M059J (cell line): Measurements from ENCODE around the gene RFTN1. TPM values are rescaled to one million over a fixed set of nuclear protein-coding genes. Genes with fewer than 3 reads are reported as not detected.

ENCODE experiments used
- DNase-seq: peaks from one replicate; pipeline ENCODE4 v3.0.0-alpha.2; 2012; ENCODE audit warnings: low read depth
- total RNA-seq: library from RNA; depleted of rRNA; stranded (reverse); fragments of >200 nt; shearing (Covaris generic); gene quantifications from 2 replicates; pipeline ENCODE4 v1.2.3, GENCODE V29; 2014

The RFTN1 gene
- total RNA-seq, 1 experiment from 2014 or later = 39.3 TPM

DNA sequence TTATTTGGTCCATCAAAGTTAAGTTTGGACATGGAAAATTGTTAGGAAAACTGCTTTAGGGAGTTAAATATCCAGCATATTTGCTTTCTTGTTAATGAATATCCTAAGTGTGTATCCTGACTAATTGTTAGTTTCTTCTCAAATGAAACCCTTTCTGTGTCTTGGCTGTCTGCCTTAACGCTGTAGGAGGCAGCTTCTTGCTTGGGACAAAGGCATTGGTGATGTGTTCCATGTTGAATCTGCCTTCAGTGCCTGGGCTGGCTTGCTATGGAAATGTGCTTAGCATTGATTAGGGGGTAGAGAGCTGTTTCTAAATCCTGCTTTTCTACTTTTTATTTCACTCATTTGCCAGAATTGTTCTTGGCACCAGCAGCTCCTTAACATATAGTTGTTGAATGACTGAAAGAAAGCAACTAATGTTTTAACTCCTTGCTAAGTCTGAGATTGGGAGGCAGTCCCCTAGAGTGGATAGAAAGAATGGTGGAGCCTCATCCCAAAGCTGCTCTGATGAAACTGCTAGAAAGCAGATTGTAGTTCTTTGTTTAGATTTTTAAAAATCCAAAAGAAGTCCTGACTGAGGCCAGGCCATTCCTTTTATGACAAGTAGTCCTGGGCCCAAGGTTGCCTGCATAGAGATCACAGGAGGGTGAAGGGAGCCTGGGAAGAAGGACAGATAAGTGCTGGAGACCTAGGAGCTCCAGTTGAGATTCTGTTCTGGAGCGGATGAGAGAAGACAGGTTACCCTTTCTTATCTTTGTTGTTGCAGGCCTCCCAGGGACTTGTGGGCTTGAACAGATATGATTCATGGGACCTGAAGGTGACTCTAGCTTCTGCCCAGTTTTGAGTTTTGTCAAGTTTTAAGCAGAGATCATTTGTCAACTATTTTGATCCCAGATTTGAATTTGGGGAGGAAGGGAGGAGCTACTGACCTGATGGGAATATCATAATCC, 209.2 kb downstream of the RFTN1 start:
- DNase-seq = no peak

DNA sequence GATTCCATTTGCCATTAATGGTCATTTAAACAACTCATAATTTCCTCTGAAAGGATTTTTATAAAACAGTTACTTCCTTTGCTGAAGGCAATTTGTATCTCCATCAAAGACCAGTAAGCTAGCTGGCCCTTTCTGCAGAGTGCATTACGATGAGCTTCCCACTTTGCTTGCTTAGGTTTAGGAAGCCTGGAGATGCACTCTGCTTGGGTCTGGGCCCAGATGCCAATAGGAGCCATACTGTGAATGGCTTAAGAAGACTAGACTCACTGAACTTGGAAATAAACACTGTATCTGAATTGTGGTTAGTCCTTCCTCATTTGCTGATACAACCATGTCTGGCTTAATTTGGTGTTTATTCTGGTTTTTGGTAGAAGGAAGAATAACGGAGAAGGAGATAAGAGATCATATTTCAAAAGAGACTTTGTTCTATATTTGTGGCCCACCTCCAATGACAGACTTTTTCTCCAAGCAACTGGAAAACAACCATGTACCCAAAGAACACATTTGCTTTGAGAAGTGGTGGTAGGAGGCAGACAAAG, 210.4 kb downstream of the RFTN1 start:
- DNase-seq = no peak

DNA sequence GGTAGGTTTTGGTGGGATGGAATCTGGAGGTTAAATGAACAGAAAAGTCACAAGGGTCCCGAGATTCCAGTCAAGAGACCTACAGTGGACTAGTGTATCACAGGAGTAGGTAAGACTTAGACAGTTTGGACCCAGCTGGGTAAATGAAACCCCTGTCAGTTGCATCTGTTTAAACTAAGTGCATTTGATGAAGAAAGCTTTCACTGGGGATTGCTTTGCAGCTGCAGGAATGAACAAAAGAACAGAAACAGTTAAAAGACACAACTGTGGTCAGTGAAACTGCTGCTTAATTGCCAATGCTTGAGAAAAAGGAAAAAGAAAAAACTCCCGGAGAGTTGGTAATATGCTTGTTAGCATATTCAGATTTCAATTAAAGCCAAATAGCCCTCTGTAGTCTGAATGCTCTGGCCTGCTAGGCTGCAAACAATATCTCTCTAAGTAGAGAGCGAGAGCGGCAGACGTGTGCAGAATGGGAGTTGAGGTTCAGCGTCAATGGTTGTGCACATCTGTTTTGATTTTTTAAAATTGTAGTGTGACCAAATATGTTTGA, 211.3 kb downstream of the RFTN1 start:
- DNase-seq = no peak

DNA sequence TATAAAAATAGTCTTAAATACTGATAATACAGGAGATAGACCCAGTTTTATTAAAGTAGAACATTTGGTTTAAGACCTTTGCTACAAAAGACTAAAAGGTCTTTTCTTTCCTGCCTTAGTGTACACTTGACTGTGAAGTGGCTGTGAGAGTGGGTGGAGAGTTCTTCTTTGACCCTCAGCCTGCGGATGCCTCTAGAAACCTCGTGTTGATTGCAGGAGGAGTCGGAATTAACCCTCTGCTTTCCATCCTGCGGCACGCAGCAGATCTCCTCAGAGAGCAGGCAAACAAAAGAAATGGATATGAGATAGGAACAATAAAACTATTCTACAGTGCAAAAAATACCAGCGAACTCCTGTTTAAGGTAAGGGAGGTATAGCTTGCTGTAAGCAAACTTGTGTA, 212.0 kb downstream of the RFTN1 start:
- no peak for DNase-seq

DNA sequence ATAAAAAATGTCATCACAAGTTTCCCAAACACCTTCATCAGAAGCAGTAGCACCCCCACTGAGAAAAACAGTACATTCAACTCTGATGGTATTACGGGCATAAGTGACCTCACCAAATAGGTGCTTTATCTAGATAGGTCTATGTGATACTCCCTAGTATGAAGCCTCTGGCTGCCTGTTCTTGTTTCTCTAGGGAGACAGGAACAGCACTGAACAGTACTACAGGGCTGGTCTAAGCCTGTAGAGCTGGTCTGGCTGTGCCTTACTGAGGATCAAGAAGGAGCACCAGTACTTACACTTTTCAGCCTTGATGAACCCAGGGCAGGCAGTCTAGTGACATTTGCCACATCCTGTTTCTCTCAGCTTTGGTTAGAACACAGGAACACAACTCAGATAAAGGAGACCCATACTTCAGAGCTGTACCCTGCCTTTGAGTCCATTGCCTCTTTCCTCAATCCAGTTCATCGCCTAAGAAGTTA, 212.6 kb downstream of the RFTN1 start:
- no peak for DNase-seq

DNA sequence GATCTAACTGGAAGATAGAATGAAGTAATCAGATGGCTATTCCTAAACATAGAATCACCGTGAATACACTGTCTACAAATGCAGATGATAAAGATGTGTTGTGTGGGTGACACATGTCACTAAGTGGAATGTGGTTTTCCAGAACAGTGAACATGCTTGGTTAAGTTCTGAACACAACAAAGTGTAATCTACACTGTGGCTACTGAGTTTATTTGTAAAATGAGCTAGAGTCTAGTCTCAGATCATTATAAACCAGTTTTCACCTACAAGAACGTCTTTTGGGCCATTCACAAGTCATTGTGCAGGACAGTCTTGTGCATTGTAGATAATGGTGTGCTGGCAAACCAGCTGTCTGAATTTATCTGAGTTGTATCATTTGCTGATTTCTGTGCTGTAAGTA, 213.2 kb downstream of the RFTN1 start:
- peak; percentile 25 for DNase-seq

DNA sequence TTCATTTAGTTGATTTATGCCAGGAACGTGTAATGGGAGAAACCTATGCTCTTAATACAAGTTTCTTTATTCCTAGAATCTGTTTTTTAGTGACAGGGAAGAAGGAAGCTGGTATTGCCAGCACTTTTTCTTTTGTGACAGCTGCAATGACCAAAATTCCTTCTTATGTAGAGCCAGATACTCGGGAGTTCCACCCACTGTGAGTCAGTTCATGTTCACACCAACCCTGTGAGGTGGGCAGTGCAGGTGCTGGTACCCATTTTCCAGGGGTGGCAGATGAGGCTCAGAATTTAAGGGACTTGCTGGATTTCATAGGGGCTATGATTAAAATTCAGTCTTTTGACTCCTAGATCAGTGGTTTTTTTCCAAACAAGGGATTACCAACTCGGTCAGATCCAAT, 213.8 kb downstream of the RFTN1 start:
- DNase-seq = no peak

DNA sequence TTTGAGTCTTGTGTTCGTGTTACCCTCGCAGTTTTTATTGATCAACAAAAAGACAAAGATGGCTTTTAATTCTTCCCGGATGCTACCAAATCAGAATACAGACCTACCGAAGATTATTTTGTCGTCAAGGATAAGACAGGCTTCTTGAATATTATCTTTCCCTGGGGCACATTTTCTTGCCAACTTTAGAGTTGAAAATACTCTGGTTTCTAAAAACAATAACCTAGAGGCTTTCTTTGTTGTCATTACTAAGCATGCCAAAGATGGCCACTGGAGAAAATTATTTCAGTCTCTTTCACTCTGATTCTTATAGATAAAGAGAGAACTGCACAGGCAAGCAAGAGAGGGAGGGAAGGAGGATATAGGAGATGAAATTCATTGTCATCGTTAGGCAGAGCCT, 214.6 kb downstream of the RFTN1 start:
- DNase-seq = no peak

DNA sequence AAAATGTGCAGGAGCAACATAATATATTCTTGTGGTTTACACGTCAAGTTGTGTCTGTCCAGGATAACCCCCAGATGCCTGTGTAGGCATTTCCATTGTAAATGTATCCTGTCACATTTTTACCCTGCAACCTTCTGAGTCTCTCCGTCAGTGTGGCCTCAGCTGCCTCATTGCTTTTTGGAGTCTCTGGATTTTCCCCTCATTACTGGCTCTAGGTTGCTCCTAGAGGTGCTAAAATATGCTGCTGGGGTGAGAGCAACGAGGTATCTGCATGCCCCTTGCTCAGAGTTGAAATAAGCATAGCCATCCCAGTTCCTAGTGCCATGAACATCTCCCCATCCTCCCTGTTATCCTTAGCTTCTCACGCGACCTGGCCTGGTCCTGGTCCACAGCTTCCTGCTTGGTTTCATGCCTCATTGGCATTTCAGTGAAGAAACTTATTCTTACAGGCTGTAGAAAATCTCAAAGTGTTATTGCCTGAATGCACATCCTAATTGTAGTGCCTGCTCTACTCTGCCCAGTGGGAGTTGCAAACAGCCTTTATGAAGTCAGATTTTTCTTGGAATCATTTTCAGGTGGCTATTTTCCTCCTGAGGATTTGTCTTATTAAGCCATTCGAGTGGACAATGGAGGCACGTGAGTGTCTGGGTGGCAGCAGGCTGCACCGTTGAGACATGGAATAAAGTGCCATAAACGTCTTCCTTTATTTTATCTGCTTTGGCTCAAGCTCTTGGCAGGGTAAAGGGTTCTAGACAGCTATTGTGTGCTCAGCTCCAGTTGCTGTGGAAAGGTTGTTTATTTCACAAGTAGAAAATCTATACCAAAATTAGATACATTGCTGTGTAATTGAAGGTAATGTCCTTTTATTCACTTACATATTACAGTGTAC, 215.3 kb downstream of the RFTN1 start:
- DNase-seq = no peak

DNA sequence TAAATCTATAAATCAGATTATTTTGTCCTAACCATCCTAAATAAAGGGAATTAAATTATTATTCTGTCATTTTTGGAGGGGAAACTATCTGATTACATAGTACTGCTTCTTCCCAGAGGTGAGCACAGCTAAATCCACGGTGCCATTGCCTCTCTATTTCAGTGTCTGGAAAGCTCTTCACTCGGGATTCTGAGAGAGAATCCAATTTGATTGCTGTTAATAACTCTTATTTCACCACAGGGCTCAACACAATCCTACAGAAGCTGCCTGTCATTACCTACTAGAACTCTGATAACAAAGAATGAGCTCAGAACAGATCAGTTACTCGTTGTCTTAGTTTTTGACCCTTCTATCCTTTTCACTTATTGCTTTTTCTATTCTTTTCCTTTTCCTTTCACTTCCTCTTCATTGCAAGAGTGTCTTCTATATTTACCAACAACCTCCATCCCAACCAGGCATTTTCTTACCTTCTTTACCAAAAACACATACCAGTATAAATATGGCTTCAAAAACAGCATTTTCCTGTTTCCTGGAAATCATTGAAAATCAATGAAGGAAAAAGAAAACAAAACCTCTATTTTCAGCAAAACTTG, 218.1 kb downstream of the RFTN1 start:
- DNase-seq = no peak

DNA sequence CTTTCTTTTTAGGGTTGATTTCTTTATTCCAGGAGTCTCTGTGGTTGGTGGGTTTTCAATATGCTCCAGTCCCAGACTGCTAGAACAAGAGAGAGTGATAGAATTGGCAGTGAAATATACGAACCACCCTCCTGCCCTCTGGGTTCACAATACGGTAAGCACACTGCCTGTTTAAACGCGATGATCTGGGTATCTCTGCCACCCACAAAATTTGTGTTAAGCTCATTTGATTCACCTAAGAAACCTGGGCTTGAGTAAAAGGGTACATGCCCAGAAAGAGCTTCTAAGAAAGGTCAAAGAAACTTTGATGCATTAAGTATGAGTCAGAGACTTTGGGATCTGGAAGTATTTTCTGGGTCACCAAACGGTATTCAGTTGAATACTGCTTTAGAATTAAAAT, 218.7 kb downstream of the RFTN1 start:
- DNase-seq = peak; percentile 12

DNA sequence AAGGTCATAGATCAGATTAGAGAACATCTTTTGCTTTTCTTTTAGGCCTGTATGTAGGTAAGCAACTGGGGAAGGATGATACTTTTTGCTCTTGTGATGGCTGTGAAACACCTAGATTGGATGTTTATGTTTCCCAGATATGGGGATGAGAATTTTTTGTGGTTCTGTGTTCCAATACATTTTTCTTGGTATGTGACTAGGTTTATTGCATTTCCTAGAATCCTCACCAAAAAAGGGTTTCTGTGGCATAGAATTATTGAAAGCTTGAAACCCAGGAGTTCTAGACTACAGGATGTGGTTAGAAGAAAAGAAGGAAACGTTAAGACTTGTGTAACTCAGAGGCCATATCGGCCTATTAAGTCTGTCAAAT, 222.7 kb downstream of the RFTN1 start:
- DNase-seq = peak; percentile 20

DNA sequence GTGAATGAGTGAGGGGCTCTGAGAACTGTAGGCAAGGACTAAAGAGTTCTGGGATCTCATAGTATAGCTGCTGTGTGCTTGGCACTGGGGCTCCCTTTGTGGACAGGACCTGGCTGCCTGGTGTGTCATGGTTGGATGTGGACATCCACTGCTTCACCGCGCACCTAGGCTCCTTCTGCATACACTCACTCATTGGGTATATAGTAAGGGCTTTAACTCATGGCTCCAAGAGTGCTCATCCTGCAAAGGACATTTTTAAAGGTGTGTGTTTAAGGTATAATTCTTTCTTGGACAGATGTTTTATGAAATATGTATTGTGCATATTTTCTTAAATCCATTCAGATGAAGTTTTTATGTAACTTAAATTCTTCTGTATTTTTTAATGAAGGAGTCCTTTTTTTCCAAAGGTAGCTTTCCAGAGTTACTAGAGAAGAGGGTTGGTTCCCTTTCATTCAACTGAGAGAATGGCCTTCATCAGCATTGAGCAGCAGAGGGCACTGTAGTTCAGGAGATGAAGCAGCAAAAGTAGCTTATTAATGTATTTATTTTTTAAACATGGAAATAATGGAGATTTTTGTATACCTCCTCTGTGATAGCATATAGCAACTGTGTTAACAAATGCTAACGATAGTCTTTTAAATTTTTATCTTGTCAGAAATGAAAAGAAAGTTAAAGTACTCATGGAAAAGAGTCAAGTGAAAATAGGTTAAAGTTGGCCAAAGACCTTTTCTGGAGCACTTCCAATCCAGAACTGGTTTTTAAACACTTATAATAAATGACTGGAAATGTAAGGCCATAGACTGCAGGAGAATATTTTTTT, 223.3 kb downstream of the RFTN1 start:
- DNase-seq = peak; percentile 46

DNA sequence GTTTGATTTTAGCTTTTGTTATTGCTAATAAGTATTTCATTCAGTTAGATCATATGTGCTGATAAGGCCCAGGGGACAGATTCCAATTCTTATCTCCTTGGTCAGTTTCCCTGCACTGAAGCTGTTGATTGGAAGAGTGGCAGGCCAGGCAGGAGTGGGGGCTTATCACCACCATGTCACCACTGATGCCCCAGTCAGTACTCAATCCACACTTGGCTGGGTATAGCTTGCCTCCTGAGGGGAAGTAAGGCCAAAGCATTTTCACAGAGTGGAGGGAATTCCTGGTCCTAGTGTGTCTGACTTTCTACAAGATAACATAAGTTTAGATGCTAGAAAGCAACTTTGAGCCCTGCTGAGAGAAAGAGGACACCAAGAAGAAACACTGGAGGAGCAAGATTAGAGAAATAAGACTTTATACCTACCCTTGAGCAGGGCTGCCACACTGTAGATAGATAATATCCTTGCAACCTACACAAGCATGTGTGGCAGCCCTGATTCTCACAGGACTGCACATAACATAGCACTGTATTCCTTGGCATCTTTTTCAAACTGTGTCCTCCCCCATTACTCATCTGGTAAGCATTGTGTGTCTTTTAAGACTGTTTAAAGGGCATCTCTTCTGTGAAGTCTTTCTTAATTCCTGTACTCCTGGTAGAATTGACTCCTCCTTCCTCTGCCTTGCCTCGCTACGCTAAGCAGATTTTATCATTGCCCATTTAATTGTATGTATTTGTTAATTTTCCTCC, 224.2 kb downstream of the RFTN1 start:
- DNase-seq = no peak

DNA sequence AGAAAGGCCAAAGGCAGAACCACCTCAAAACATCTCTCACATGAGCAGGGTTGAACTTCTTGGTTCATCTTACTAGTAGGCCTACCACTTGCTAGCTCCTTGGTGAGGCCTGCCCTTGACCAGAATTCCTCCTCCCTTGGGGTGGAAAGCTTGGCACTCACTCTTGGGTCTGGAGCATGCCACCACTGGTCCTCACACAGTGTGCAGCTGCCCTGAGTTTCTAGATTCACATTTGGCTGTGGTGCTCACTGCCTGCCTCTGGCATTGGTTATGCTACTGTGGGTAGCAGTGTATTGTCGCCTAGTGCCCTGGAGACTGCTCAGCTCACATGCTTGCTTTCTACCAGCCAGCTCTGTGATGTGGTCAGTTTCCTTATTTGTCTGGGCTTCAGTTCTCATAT, 224.8 kb downstream of the RFTN1 start:
- DNase-seq = no peak

DNA sequence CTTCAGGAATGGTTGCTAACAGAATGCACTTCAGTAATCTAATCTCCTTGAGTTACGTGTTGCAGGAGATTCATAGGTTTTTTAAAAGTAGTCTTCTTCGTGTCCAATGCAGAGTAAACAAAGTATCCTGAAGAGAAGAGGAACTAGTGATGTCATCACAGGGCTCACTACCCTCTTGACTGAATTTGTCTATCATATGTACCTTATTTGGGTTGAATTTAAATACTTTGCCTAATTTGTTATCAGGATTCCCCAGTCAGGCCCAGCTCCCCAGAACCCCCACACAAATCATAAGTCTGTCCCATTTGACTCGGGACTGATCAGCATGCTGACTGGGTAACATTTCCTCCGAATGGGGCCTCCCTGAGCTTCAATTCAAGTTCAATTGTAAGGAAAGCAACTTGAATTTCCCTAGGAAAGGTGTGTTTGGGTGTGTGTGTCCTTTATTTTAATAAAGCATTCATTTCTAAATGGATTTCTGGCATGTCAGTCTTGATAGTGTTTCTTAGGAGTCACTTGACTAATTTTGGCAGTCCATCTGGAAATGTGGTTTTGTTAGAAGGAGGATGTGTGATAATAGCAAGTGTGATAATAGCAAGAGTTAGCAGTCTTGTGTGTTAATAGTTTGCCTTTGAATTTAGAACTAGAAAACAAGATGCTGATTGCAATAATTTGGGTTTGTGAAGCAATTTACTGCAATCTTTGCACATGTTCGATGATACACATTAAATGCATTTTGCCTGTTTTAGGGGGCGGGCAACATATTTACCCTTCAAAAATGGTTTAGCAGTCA, 226.6 kb downstream of the RFTN1 start:
- DNase-seq = no peak

DNA sequence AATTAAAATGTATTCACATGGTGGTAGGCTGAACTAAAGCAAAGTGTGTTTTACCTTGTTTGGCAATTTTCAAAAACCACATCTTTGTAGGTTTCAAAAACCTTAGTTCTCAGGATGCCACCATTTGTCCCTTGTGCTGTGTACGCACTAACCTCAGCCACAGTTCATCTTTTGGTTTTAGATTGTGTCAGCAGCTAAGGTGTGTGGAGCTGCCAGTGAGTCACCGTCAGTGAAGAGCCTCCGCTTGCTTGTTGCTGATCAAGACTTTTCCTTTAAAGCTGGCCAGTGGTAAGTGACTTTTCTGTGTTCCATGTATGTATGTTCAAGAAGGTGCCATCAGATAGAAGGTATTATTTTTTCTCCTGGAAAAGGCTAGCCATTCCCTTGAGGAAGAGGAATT, 227.3 kb downstream of the RFTN1 start:
- DNase-seq = no peak

DNA sequence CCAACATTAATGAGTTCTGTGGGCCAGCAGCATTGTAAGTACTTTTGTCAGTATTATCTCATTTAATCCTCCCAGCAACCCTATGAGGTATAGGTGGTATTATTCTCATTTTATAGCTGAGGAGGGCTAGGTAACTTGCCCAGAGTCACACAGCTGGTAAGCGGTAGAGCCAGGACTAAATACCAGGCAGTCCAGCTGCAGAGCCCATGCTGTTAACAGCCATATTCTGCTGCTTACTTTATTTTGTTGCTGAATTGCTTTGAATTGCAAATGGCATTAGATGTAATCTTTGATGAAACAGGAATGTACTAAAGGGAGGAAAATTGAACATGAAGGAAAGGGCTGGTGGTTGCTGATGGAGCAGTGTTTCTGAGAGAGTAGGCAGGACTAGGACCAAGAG, 228.9 kb downstream of the RFTN1 start:
- DNase-seq = no peak

DNA sequence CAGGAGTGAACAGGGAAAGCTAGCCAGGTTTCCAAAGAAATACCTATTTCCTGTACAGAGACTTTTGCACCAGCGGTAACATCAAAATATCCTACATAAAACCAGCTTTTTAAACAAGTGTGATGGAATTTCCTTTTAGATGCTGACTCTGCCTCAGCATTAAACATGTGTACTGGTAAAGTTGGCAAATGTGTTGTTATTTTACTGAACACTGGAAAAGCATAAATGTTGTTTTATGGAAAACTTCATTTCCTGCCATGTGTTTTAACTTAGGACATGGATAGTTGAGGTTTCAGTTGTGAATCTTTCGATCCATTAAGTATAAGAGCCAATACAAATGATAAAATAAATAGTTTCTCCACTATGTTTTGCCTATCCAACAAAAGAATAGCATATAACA, 232.8 kb downstream of the RFTN1 start:
- DNase-seq = no peak
